EL (cell line): Measurements from ENCODE around the gene OSCP1.

ENCODE experiments used
- DNase-seq: peaks from one replicate; pipeline ENCODE4 v3.0.0-alpha.2; 2016

Gene OSCP1

DNA sequence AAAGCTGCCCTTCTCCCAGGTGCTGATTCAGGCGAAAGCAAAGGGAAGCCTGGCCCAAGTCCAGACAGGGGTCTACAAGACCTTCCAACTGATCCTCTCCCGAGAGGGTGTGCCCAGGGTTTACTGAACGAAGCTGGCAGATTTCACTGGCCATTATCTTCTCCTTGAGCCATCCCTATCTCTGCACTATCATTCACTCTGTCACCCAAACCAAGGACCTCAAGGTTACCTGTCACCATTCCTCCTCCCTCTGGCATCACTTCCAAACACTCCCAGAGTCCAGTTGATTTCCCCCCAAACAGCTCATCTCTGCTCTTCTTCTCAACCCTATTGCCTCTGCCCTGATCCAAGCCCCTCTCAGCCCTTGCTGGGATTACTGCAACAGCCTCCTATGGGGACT lies 69.5 kb downstream of the OSCP1 start:
- no peak for DNase-seq

DNA sequence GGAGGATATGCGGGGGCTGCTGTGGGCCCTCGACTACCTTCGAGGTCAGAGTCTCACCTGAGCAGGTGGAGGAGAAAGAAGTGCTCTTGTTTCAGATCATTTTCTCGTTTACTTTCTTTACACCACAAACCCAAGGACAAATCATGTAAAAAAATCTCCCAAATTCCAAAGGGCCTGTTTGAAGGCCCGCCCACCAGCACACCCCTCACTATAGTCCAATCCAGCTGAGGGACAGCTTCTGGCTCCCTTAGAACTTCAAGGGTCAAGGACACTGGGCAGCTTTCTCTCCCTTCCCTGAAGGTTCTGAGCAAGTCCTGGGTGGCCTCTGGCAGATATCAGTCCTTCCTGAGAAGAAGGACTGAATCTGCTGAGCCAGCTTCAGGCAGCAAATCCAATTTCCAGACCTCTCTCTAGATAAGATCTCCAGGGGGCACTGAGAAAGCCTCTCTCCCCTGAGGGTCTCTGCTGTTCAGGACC lies 70.1 kb downstream of the OSCP1 start:
- DNase-seq: no peak

- DNase-seq: no peak
These were observed 72.3 kb downstream of the OSCP1 start for GRCh38 chr1:36377791-36378492.

DNA sequence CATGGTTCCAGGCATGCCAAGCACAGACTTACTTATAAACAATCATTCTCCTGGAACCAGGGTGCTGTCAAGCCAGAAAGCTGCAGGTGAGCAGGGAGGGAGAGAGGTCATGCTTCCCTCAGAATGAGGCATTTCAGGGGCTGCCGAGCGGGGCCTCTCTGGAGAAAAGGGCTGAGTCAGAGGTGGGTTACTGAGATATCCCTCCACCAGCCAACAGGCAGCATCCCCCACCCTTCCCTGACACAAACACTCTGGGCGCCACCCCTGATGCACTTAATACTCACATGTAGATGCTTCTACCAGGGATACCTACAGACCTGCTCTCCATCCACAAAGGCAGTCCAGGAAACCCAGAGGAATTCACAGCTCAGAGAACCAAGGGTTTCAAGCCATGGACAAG lies 77.6 kb downstream of the OSCP1 start:
- DNase-seq: no peak

DNA sequence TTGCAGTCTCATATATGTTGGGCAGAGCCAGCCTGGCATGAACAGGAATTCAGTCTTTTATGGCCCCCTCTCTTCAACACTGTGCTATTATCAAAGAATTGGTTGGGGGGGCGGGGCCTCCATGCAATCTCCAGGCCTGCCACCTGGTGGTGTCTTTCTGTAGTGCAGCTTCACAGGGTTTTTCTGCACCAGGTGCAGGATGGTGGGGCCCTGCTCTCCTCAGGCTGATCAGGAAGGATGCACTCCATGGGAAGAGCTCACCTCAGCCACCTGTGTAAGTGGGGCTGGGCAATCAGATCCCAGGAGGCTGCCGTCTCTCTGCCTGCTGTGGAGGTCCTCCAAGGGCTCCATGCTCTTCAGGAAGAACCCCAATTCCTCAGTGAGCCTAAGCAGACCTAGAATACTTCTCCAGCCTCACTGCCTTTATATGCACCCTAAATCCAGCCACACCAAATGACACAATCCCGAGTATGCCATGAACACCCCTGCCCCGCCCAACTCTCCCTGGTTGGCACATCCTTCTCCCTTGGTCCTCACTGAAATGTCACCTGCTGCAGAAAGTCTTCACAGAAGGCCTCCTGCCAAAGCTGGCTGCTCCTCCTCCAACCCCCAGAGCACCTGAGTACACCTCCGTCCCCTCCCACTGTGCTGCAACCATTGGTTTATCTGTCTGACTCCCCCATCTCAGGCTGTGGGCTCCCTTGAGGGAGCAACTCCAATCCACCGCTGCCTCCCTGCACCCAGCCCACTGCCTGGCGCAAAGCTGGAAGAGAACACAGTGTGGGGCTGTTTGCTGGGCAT lies 81.0 kb downstream of the OSCP1 start:
- DNase-seq: peak; percentile 74
